Tibial nerve (tissue), 4 donors: ENCODE measurements around the gene KDR. TPM values are rescaled to one million over a fixed set of nuclear protein-coding genes. Genes with fewer than 3 reads are reported as not detected.

ENCODE experiments used
- DNase-seq, 2 donors: peaks; one replicate each; pipeline ENCODE4 v3.0.0-alpha.2; 2019; ENCODE audit warnings: low spot score in 2 of 2
- H3K27ac ChIP-seq, 4 donors: fragments of 200-600 bp; sonication (generic) in 3 of 4; one replicate each; pipeline ENCODE4 v1.5.1; 2017 to 2019; ENCODE audit warnings: mild to moderate bottlenecking in 1 of 4
- H3K27me3 ChIP-seq, 2 donors: fragments of 200-600 bp; sonication (generic) in 1 of 2; one replicate each; pipeline versions ENCODE4 v1.5.1 to v1.6.0; 2017 to 2019
- H3K36me3 ChIP-seq, 3 donors: fragments of 200-600 bp; sonication (generic); one replicate each; pipeline ENCODE4 v1.5.1; 2018 to 2019
- H3K4me1 ChIP-seq, 4 donors: fragments of 200-600 bp; sonication (generic) in 3 of 4; one replicate each; pipeline ENCODE4 v1.5.1; 2017 to 2019
- H3K4me3 ChIP-seq, 4 donors: fragments of 200-600 bp; sonication (generic) in 3 of 4; one replicate each; pipeline ENCODE4 v1.5.1; 2017 to 2019; ENCODE audit warnings: mild to moderate bottlenecking in 1 of 4, moderate library complexity in 1 of 4
- H3K9me3 ChIP-seq, 4 donors: fragments of 200-600 bp; sonication (generic) in 3 of 4; one replicate each; pipeline ENCODE4 v1.5.1; 2017 to 2019
- CTCF ChIP-seq, 5 experiments: fragments of 200-600 bp in 3 of 5; fragments of 450-650 bp in 2 of 5; sonication (generic) in 3 of 5; IDR thresholded peaks; one replicate each; pipeline ENCODE4 v1.5.1; 2016 to 2019; ENCODE audit warnings: antibody characterized with exemption in 5 of 5, mild to moderate bottlenecking in 3 of 5, moderate library complexity in 2 of 5
- EP300 ChIP-seq, 2 donors: sonication (generic); formaldehyde crosslinking; IDR thresholded peaks; one replicate each; pipeline ENCODE4 v1.6.1; 2017; ENCODE audit warnings: antibody characterized with exemption in 2 of 2, mild to moderate bottlenecking in 1 of 2
- POLR2A ChIP-seq, 2 donors: fragments of 450-650 bp; IDR thresholded peaks; one replicate each; pipeline ENCODE4 v1.6.1; 2017; ENCODE audit warnings: antibody characterized with exemption in 2 of 2, mild to moderate bottlenecking in 2 of 2, moderate library complexity in 2 of 2
- WGBS, 2 donors: methylation state at CpG; one replicate each; pipeline ENCODE4 v1.1.5; 2018; 5-methylcytosine and 5-hydroxymethylcytosine counted together
- total RNA-seq, 4 donors: library from RNA; depleted of rRNA; stranded (reverse); fragments of >200 nt; gene quantifications; one replicate each; pipeline ENCODE4 v1.1.0, GENCODE V29; 2016

Gene KDR
- total RNA-seq, 4 donors from 2014 or later = 28.8 to 85.7 (median 74.6) TPM

- no peaks in the 10 kb centered on the region for H3K27me3 ChIP-seq
- H3K27ac ChIP-seq = no peak overlapping the region
- no peak overlapping the region for H3K4me3 ChIP-seq
- no peaks in the 10 kb centered on the region for H3K36me3 ChIP-seq
- no peaks in the 10 kb centered on the region for H3K4me1 ChIP-seq
- TF ChIP-seq POLR2A (IDR thresholded peaks at IDR 0.05) = no peak
- no peak for TF ChIP-seq CTCF (IDR thresholded peaks at IDR 0.05)
- TF ChIP-seq EP300 (IDR thresholded peaks at IDR 0.05) = no peak
- H3K9me3 ChIP-seq = no peaks in the 10 kb centered on the region
- DNase-seq = no peak
- WGBS, 2 donors = 77% methylated on average over 3 of the region's 3 CpGs
Measured at GRCh38 chr4:55133951-55134350, 8.6 kb upstream of the KDR start.

GRCh38 chr4:55132775-55133174, 7.4 kb upstream of the KDR start:
- H3K4me3 ChIP-seq = no peak overlapping the region
- TF ChIP-seq POLR2A (IDR thresholded peaks at IDR 0.05) (no peak), CTCF (IDR thresholded peaks at IDR 0.05) (no peak), EP300 (IDR thresholded peaks at IDR 0.05) (no peak)
- WGBS, 2 donors = 74 to 88% methylated on average over 1 of the region's 1 CpG

GRCh38 chr4:55127521-55127920, 2.1 kb upstream of the KDR start:
- 48 to 60% methylated on average over 4 of the region's 4 CpGs for WGBS, 2 donors
- Histone ChIP-seq H3K27ac (no peak overlapping the region), H3K36me3 (no peaks in the 10 kb centered on the region), H3K27me3 (peaks cover 0 to 11% of the 10 kb centered on the region in 2 donors), H3K4me3 (no peak overlapping the region), H3K4me1 (peaks cover 0 to 18% (median 0%) of the 10 kb centered on the region in 4 donors), H3K9me3 (no peaks in the 10 kb centered on the region)
- no peak for DNase-seq
- TF ChIP-seq EP300 (IDR thresholded peaks at IDR 0.05) = no peak
- TF ChIP-seq CTCF (IDR thresholded peaks at IDR 0.05) = no peak
- no peak for TF ChIP-seq POLR2A (IDR thresholded peaks at IDR 0.05)

More at GRCh38 chr4:55132775-55133174, 7.4 kb upstream of the KDR start:
- Histone ChIP-seq H3K27ac (no peak overlapping the region), H3K27me3 (no peaks in the 10 kb centered on the region), H3K36me3 (no peaks in the 10 kb centered on the region), H3K9me3 (no peaks in the 10 kb centered on the region), H3K4me1 (no peaks in the 10 kb centered on the region)
- DNase-seq = no peak

GRCh38 chr4:55127053-55127452, 1.7 kb upstream of the KDR start:
- TF ChIP-seq CTCF (IDR thresholded peaks at IDR 0.05) (no peak), POLR2A (IDR thresholded peaks at IDR 0.05) (no peak), EP300 (IDR thresholded peaks at IDR 0.05) (no peak)
- 87 to 89% methylated on average over 3 of the region's 3 CpGs for WGBS, 2 donors
- H3K9me3 ChIP-seq = no peaks in the 10 kb centered on the region
- H3K36me3 ChIP-seq = no peaks in the 10 kb centered on the region
- peaks cover 0 to 11% of the 10 kb centered on the region in 2 donors for H3K27me3 ChIP-seq
- H3K27ac ChIP-seq = no peak overlapping the region
- H3K4me3 ChIP-seq = no peak overlapping the region
- H3K4me1 ChIP-seq = peaks cover 0 to 18% (median 0%) of the 10 kb centered on the region in 4 donors
- DNase-seq = no peak

- Histone ChIP-seq H3K4me3 (peak overlapping the region; percentile 25 to 69 (median 38)), H3K36me3 (no peaks in the 10 kb centered on the region), H3K27ac (peak overlapping the region in 1 of 4 donors; percentile 74), H3K27me3 (peaks cover 0 to 11% of the 10 kb centered on the region in 2 donors), H3K4me1 (peaks cover 0 to 18% (median 0%) of the 10 kb centered on the region in 4 donors), H3K9me3 (no peaks in the 10 kb centered on the region)
- WGBS, 2 donors = 4 to 5% methylated on average over 32 of the region's 32 CpGs
- no peak for TF ChIP-seq EP300 (IDR thresholded peaks at IDR 0.05)
- TF ChIP-seq CTCF (IDR thresholded peaks at IDR 0.05) = no peak
- no peak for TF ChIP-seq POLR2A (IDR thresholded peaks at IDR 0.05)
- no peak for DNase-seq
Measured at GRCh38 chr4:55125763-55126541, 557 bp upstream of the KDR start.
